ENCODE data around the gene TXNDC15.
A peak's percentile ranks its signal among the peaks of the same experiment; 100 is the strongest.

The TXNDC15 gene

GRCh38 chr5:134920848-134921575, 46.8 kb downstream of the TXNDC15 start:
- Histone ChIP-seq H3K36me3 (ENCODE audit: control insufficient read depth in 2 of 2, insufficient read depth in 2 of 2, low read length in 2 of 2) (peaks cover 7 to 12% of the 10 kb centered on the region in 2 donors), H3K4me1 (ENCODE audit: control insufficient read depth, insufficient read depth, low read length) (no peaks in the 10 kb centered on the region), H3K4me3 (ENCODE audit: low read length in 2 of 2) (no peak overlapping the region), H3K27ac (ENCODE audit: low read length) (no peak overlapping the region), H3K9ac (ENCODE audit: low read length in 2 of 2) (no peak overlapping the region), H3K9me3 (ENCODE audit: control insufficient read depth in 2 of 2, low read length in 2 of 2) (no peaks in the 10 kb centered on the region), H3K27me3 (ENCODE audit: control insufficient read depth in 1 of 2, insufficient read depth in 2 of 2, low read length in 2 of 2) (no peaks in the 10 kb centered on the region)

- Histone ChIP-seq H3K4me1 (ENCODE audit: control insufficient read depth, insufficient read depth, low read length) (no peaks in the 10 kb centered on the region), H3K27me3 (ENCODE audit: control insufficient read depth in 1 of 2, insufficient read depth in 2 of 2, low read length in 2 of 2) (no peaks in the 10 kb centered on the region), H3K9me3 (ENCODE audit: control insufficient read depth in 2 of 2, low read length in 2 of 2) (no peaks in the 10 kb centered on the region), H3K9ac (ENCODE audit: low read length in 2 of 2) (no peak overlapping the region), H3K4me3 (ENCODE audit: low read length in 2 of 2) (no peak overlapping the region), H3K27ac (ENCODE audit: low read length) (no peak overlapping the region), H3K36me3 (ENCODE audit: control insufficient read depth in 2 of 2, insufficient read depth in 2 of 2, low read length in 2 of 2) (peaks cover 7% of the 10 kb centered on the region in 2 donors)
Measured at GRCh38 chr5:134932508-134932907, 58.3 kb downstream of the TXNDC15 start.

DNA sequence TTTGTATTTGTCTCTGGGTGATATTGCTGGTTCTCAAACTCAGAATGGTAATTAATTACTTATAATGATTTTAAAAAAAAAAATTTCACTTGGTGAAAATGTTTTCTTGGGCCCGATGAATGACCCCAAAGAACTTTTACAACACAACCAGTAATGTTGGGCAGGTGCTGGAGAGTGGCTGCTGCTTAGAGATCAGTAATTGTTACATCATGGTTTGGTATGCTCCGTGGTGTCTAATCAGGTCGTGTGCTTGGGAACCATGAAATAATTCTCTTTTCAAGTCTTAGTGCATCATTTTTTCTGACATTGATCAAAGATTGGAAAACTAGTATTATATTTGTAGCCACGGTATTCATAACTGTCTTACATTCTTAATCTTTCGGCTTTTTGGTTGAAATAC, 60.0 kb downstream of the TXNDC15 start:
- no peaks in the 10 kb centered on the region for H3K27me3 ChIP-seq (ENCODE audit: control insufficient read depth in 1 of 2, insufficient read depth in 2 of 2, low read length in 2 of 2)
- H3K9me3 ChIP-seq (ENCODE audit: control insufficient read depth in 2 of 2, low read length in 2 of 2), result no peaks in the 10 kb centered on the region
- H3K4me1 ChIP-seq (ENCODE audit: control insufficient read depth, insufficient read depth, low read length), result no peaks in the 10 kb centered on the region
- H3K36me3 ChIP-seq (ENCODE audit: control insufficient read depth in 2 of 2, insufficient read depth in 2 of 2, low read length in 2 of 2), result peaks cover 7 to 9% of the 10 kb centered on the region in 2 donors
- no peak overlapping the region for H3K4me3 ChIP-seq (ENCODE audit: low read length in 2 of 2)
- no peak overlapping the region for H3K27ac ChIP-seq (ENCODE audit: low read length)
- no peak overlapping the region for H3K9ac ChIP-seq (ENCODE audit: low read length in 2 of 2)

DNA sequence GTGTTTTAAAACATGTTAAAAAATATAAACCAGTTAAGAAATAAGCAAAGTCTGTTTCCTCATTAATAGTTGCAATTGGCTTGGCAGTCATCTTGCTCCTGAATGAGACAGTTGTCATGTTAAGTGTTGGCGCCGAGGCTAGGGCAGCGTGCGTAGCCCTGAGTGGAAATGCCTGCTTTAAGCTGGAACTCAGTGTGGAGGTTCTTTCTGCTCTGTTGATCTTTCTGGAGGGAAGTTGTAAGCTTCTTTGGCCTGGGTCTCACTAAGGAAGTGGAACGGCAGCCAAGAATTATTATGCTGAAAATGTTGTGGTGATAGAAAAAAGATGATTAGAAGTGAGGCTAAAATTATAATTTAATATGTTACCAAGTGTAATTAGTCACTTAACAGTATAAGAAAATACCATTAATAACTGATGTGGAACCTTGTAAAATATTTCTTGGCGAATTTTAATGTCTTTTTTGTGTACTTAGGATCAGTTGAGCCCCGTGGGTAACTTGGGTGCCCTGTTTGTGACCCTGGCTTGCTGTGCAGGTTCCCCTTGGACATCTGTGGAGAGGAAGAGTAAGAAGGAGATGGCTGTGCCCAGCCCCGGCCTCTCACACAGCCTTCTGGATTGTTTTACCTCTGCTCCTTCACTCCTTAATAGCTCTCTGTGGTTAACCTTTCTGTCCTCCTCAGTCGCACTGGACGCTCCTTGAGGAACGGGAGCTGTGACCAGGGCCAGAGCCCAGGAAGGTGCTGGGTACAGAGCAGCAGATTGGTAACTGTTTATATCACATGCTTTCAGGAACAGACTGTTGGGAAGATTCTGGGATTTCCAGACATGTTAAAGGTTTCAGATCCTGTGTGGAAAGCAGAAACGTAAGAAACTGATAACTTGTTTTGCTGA, 61.8 kb downstream of the TXNDC15 start:
- no peaks in the 10 kb centered on the region for H3K4me1 ChIP-seq (ENCODE audit: control insufficient read depth, insufficient read depth, low read length)
- no peak overlapping the region for H3K9ac ChIP-seq (ENCODE audit: low read length in 2 of 2)
- no peak overlapping the region for H3K27ac ChIP-seq (ENCODE audit: low read length)
- no peaks in the 10 kb centered on the region for H3K27me3 ChIP-seq (ENCODE audit: control insufficient read depth in 1 of 2, insufficient read depth in 2 of 2, low read length in 2 of 2)
- no peaks in the 10 kb centered on the region for H3K9me3 ChIP-seq (ENCODE audit: control insufficient read depth in 2 of 2, low read length in 2 of 2)
- no peak overlapping the region for H3K4me3 ChIP-seq (ENCODE audit: low read length in 2 of 2)
- H3K36me3 ChIP-seq (ENCODE audit: control insufficient read depth in 2 of 2, insufficient read depth in 2 of 2, low read length in 2 of 2), result peaks cover 0 to 3% of the 10 kb centered on the region in 2 donors

GRCh38 chr5:134937526-134937925, 63.4 kb downstream of the TXNDC15 start:
- Histone ChIP-seq H3K36me3 (ENCODE audit: control insufficient read depth in 2 of 2, insufficient read depth in 2 of 2, low read length in 2 of 2) (peaks cover 0 to 3% of the 10 kb centered on the region in 2 donors), H3K9ac (ENCODE audit: low read length in 2 of 2) (no peak overlapping the region), H3K4me3 (ENCODE audit: low read length in 2 of 2) (no peak overlapping the region), H3K9me3 (ENCODE audit: control insufficient read depth in 2 of 2, low read length in 2 of 2) (no peaks in the 10 kb centered on the region), H3K27ac (ENCODE audit: low read length) (no peak overlapping the region), H3K4me1 (ENCODE audit: control insufficient read depth, insufficient read depth, low read length) (no peaks in the 10 kb centered on the region), H3K27me3 (ENCODE audit: control insufficient read depth in 1 of 2, insufficient read depth in 2 of 2, low read length in 2 of 2) (no peaks in the 10 kb centered on the region)

DNA sequence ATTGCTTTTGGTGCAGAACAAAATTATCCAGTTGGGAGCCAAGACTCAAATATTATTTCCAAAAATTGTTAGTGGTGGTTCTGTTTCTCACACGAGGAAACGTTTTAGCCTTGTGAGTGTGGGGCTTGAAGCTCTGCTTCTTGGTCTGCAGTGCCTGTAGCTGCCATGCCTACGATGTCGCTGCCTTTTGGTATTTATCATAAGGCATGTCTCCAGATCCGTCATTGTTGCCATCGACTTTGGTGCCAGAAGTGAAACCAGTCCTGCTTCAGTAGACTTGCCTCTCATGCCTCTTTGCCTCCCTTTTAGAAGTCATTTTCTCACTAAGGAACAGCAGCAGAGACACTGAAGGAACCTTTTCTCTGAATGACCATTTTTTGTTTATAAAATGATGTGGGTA, 63.9 kb downstream of the TXNDC15 start:
- Histone ChIP-seq H3K4me3 (ENCODE audit: low read length in 2 of 2) (no peak overlapping the region), H3K4me1 (ENCODE audit: control insufficient read depth, insufficient read depth, low read length) (no peaks in the 10 kb centered on the region), H3K27ac (ENCODE audit: low read length) (no peak overlapping the region), H3K36me3 (ENCODE audit: control insufficient read depth in 2 of 2, insufficient read depth in 2 of 2, low read length in 2 of 2) (peaks cover 0 to 3% of the 10 kb centered on the region in 2 donors), H3K9me3 (ENCODE audit: control insufficient read depth in 2 of 2, low read length in 2 of 2) (no peaks in the 10 kb centered on the region), H3K27me3 (ENCODE audit: control insufficient read depth in 1 of 2, insufficient read depth in 2 of 2, low read length in 2 of 2) (no peaks in the 10 kb centered on the region), H3K9ac (ENCODE audit: low read length in 2 of 2) (no peak overlapping the region)

DNA sequence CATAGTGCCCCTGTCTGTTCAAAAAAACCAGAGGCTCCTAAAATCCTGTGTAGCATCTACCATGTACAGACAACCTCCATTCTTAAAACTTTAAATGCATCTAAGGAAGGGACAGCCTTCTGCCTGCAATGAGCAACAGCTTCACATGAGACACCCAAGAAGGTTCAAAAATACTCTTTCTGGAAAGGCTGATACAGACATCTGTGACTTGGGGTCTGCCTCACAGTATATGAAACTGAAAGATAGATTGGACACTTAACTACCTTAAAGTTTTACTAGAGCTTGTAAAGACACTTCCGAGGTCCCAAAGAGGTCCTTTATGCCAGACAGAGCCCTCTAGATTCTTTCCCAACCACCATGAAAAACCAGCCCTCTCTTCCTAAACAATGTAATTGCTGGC, 65.3 kb downstream of the TXNDC15 start:
- Histone ChIP-seq H3K4me3 (ENCODE audit: low read length in 2 of 2) (no peak overlapping the region), H3K9ac (ENCODE audit: low read length in 2 of 2) (no peak overlapping the region), H3K27me3 (ENCODE audit: control insufficient read depth in 1 of 2, insufficient read depth in 2 of 2, low read length in 2 of 2) (no peaks in the 10 kb centered on the region), H3K4me1 (ENCODE audit: control insufficient read depth, insufficient read depth, low read length) (no peaks in the 10 kb centered on the region), H3K9me3 (ENCODE audit: control insufficient read depth in 2 of 2, low read length in 2 of 2) (no peaks in the 10 kb centered on the region), H3K36me3 (ENCODE audit: control insufficient read depth in 2 of 2, insufficient read depth in 2 of 2, low read length in 2 of 2) (peaks cover 0 to 3% of the 10 kb centered on the region in 2 donors), H3K27ac (ENCODE audit: low read length) (no peak overlapping the region)

GRCh38 chr5:134943547-134943946, 69.4 kb downstream of the TXNDC15 start:
- Histone ChIP-seq H3K4me3 (ENCODE audit: low read length in 2 of 2) (no peak overlapping the region), H3K9ac (ENCODE audit: low read length in 2 of 2) (no peak overlapping the region), H3K27ac (ENCODE audit: low read length) (no peak overlapping the region), H3K36me3 (ENCODE audit: control insufficient read depth in 2 of 2, insufficient read depth in 2 of 2, low read length in 2 of 2) (no peaks in the 10 kb centered on the region), H3K9me3 (ENCODE audit: control insufficient read depth in 2 of 2, low read length in 2 of 2) (no peaks in the 10 kb centered on the region), H3K27me3 (ENCODE audit: control insufficient read depth in 1 of 2, insufficient read depth in 2 of 2, low read length in 2 of 2) (no peaks in the 10 kb centered on the region), H3K4me1 (ENCODE audit: control insufficient read depth, insufficient read depth, low read length) (no peaks in the 10 kb centered on the region)

- Histone ChIP-seq H3K36me3 (ENCODE audit: control insufficient read depth in 2 of 2, insufficient read depth in 2 of 2, low read length in 2 of 2) (no peaks in the 10 kb centered on the region), H3K4me1 (ENCODE audit: control insufficient read depth, insufficient read depth, low read length) (no peaks in the 10 kb centered on the region), H3K27ac (ENCODE audit: low read length) (no peak overlapping the region), H3K9me3 (ENCODE audit: control insufficient read depth in 2 of 2, low read length in 2 of 2) (no peaks in the 10 kb centered on the region), H3K27me3 (ENCODE audit: control insufficient read depth in 1 of 2, insufficient read depth in 2 of 2, low read length in 2 of 2) (no peaks in the 10 kb centered on the region), H3K4me3 (ENCODE audit: low read length in 2 of 2) (no peak overlapping the region), H3K9ac (ENCODE audit: low read length in 2 of 2) (no peak overlapping the region)
Measured at GRCh38 chr5:134944630-134945029, 70.5 kb downstream of the TXNDC15 start.

GRCh38 chr5:134945041-134945440, 70.9 kb downstream of the TXNDC15 start:
- Histone ChIP-seq H3K4me3 (ENCODE audit: low read length in 2 of 2) (no peak overlapping the region), H3K27me3 (ENCODE audit: control insufficient read depth in 1 of 2, insufficient read depth in 2 of 2, low read length in 2 of 2) (no peaks in the 10 kb centered on the region), H3K9me3 (ENCODE audit: control insufficient read depth in 2 of 2, low read length in 2 of 2) (no peaks in the 10 kb centered on the region), H3K9ac (ENCODE audit: low read length in 2 of 2) (no peak overlapping the region), H3K36me3 (ENCODE audit: control insufficient read depth in 2 of 2, insufficient read depth in 2 of 2, low read length in 2 of 2) (no peaks in the 10 kb centered on the region), H3K4me1 (ENCODE audit: control insufficient read depth, insufficient read depth, low read length) (no peaks in the 10 kb centered on the region), H3K27ac (ENCODE audit: low read length) (no peak overlapping the region)

GRCh38 chr5:134948911-134949310, 74.7 kb downstream of the TXNDC15 start:
- no peaks in the 10 kb centered on the region for H3K9me3 ChIP-seq (ENCODE audit: control insufficient read depth in 2 of 2, low read length in 2 of 2)
- peak overlapping the region in 1 of 2 donors; percentile 27 for H3K4me3 ChIP-seq (ENCODE audit: low read length in 2 of 2)
- no peaks in the 10 kb centered on the region for H3K36me3 ChIP-seq (ENCODE audit: control insufficient read depth in 2 of 2, insufficient read depth in 2 of 2, low read length in 2 of 2)
- no peak overlapping the region for H3K27ac ChIP-seq (ENCODE audit: low read length)
- H3K9ac ChIP-seq (ENCODE audit: low read length in 2 of 2), result no peak overlapping the region
- no peaks in the 10 kb centered on the region for H3K4me1 ChIP-seq (ENCODE audit: control insufficient read depth, insufficient read depth, low read length)
- no peaks in the 10 kb centered on the region for H3K27me3 ChIP-seq (ENCODE audit: control insufficient read depth in 1 of 2, insufficient read depth in 2 of 2, low read length in 2 of 2)
